Liver (tissue), 9 donors: ENCODE data around the gene ASMTL. TPM values are rescaled to one million over a fixed set of nuclear protein-coding genes. Genes with fewer than 3 reads are reported as not detected.

Source experiments
- DNase-seq: peaks from one replicate; pipeline ENCODE4 v3.0.0-alpha.2; 2017; ENCODE audit warnings: low spot score
- H3K27ac ChIP-seq, 2 donors: one replicate each; pipeline ENCODE4 v1.7.0; 2013; ENCODE audit warnings: inconsistent platforms in 2 of 2, low read length in 2 of 2, control low read depth in 1 of 2, low read depth in 1 of 2, mild to moderate bottlenecking in 1 of 2
- H3K27me3 ChIP-seq, 4 donors: one replicate each; pipeline versions ENCODE4 v1.6.1 to v1.7.0; 2013; ENCODE audit warnings: low read length in 3 of 4, inconsistent platforms in 1 of 4, mild to moderate bottlenecking in 1 of 4, moderate library complexity in 1 of 4; ENCODE audit not compliant: control insufficient read depth in 4 of 4, insufficient read depth in 4 of 4
- H3K36me3 ChIP-seq, 4 donors: one replicate each; pipeline versions ENCODE4 v1.6.1 to v1.7.0; 2013; ENCODE audit warnings: low read length in 3 of 4, mild to moderate bottlenecking in 3 of 4, low read depth in 1 of 4, moderate library complexity in 1 of 4; ENCODE audit not compliant: control insufficient read depth in 4 of 4, insufficient read depth in 3 of 4
- H3K4me1 ChIP-seq, 4 donors: one replicate each; pipeline versions ENCODE4 v1.6.1 to v1.7.0; 2013; ENCODE audit warnings: low read length in 3 of 4, mild to moderate bottlenecking in 3 of 4, moderate library complexity in 1 of 4; ENCODE audit not compliant: control insufficient read depth in 4 of 4, insufficient read depth in 4 of 4
- H3K4me3 ChIP-seq, 3 donors: one replicate each; pipeline versions ENCODE4 v1.6.1 to v1.7.0; 2013; ENCODE audit warnings: low read length in 3 of 3, control low read depth in 1 of 3, low read depth in 1 of 3, mild to moderate bottlenecking in 1 of 3
- H3K9ac ChIP-seq, 2 donors: one replicate each; pipeline ENCODE4 v1.7.0; 2013; ENCODE audit warnings: low read length in 2 of 2, mild to moderate bottlenecking in 2 of 2, moderate library complexity in 2 of 2, control low read depth in 1 of 2, low read depth in 1 of 2
- H3K9me3 ChIP-seq, 4 donors: one replicate each; pipeline versions ENCODE4 v1.6.1 to v1.7.0; 2013; ENCODE audit warnings: low read length in 3 of 4; ENCODE audit not compliant: control insufficient read depth in 4 of 4
- ATF3 ChIP-seq: IDR thresholded peaks from 2 replicates; pipeline ENCODE4 v1.6.1; 2016; ENCODE audit warnings: antibody characterized with exemption
- CTCF ChIP-seq: fragments of 150-350 bp; IDR thresholded peaks from 2 replicates; pipeline ENCODE4 v1.5.1; 2017; ENCODE audit warnings: improper control_type of control experiment, low read depth, low read length; ENCODE audit not compliant: missing input control
- EGR1 ChIP-seq, 2 donors: IDR thresholded peaks; 2 replicates each; pipeline ENCODE4 v1.6.1; 2016 to 2018; ENCODE audit warnings: antibody characterized with exemption in 2 of 2, low read depth in 2 of 2
- FOXA1 ChIP-seq: IDR thresholded peaks from 2 replicates; pipeline ENCODE4 v1.6.1; 2016; ENCODE audit warnings: antibody characterized with exemption
- FOXA2 ChIP-seq: IDR thresholded peaks from 2 replicates; pipeline ENCODE4 v1.6.1; 2016; ENCODE audit warnings: antibody characterized with exemption
- GABPA ChIP-seq, 2 donors: IDR thresholded peaks in 1 of 2; conservative IDR thresholded peaks in 1 of 2; 2 replicates each; pipeline ENCODE4 v1.6.1; 2016; ENCODE audit warnings: antibody characterized with exemption in 2 of 2, mild to moderate bottlenecking in 1 of 2, moderate library complexity in 1 of 2
- HNF4A ChIP-seq, 2 donors: conservative IDR thresholded peaks; 2 replicates each; pipeline ENCODE4 v1.6.1; 2016; ENCODE audit warnings: antibody characterized with exemption in 2 of 2, mild to moderate bottlenecking in 2 of 2
- HNF4G ChIP-seq: IDR thresholded peaks from 2 replicates; pipeline ENCODE4 v1.6.1; 2016; ENCODE audit warnings: antibody characterized with exemption
- JUND ChIP-seq, 2 donors: IDR thresholded peaks; 2 replicates each; pipeline ENCODE4 v1.6.1; 2016; ENCODE audit warnings: antibody characterized with exemption in 2 of 2
- NR2F2 ChIP-seq: IDR thresholded peaks from 2 replicates; pipeline ENCODE4 v1.6.1; 2016; ENCODE audit warnings: antibody characterized with exemption
- RAD21 ChIP-seq, 2 donors: IDR thresholded peaks; 2 replicates each; pipeline ENCODE4 v1.6.1; 2016; ENCODE audit warnings: antibody characterized with exemption in 2 of 2, mild to moderate bottlenecking in 2 of 2
- RXRA ChIP-seq, 2 donors: IDR thresholded peaks; 2 replicates each; pipeline ENCODE4 v1.6.1; 2017 to 2018; ENCODE audit warnings: antibody characterized with exemption in 2 of 2, mild to moderate bottlenecking in 1 of 2
- SP1 ChIP-seq: IDR thresholded peaks from 2 replicates; pipeline ENCODE4 v1.6.1; 2018; ENCODE audit warnings: antibody characterized with exemption, mild to moderate bottlenecking
- TAF1 ChIP-seq: conservative IDR thresholded peaks from 2 replicates; pipeline ENCODE4 v1.6.1; 2016; ENCODE audit warnings: antibody characterized with exemption, mild to moderate bottlenecking
- YY1 ChIP-seq: IDR thresholded peaks from 2 replicates; pipeline ENCODE4 v1.6.1; 2016; ENCODE audit warnings: antibody characterized with exemption, mild to moderate bottlenecking
- WGBS: extraction: QIAGEN DNeasy Blood & Tissue Kit; methylation state at CpG from one replicate; pipeline ENCODE4 v1.1.7; 2013; 5-methylcytosine and 5-hydroxymethylcytosine counted together
- polyA plus RNA-seq, 2 donors: library from polyadenylated mRNA; stranded (reverse) in 1 of 2; unstranded in 1 of 2; fragments of 200-250 nt in 1 of 2; fragments of >200 nt in 1 of 2; fragmentation: Nextera tagmentation in 1 of 2; extraction: Ambion mirVana in 1 of 2; gene quantifications; one replicate each; pipeline versions ENCODE4 v1.2.1 to v1.2.3, GENCODE V29; 2013 to 2015
- total RNA-seq, 2 donors: library from RNA; depleted of rRNA; stranded (reverse); fragments of >200 nt; gene quantifications; one replicate each; pipeline ENCODE4 v1.2.3, GENCODE V29; 2014
- TF ChIP-seq, protein P1 (sequence below): IDR thresholded peaks from 2 replicates; pipeline ENCODE4 v1.6.1; 2016; ENCODE audit warnings: antibody characterized with exemption
- TF ChIP-seq, protein P2 (sequence below): IDR thresholded peaks from 2 replicates; pipeline ENCODE4 v1.6.1; 2016; ENCODE audit warnings: antibody characterized with exemption
- TF ChIP-seq, protein P3 (sequence below): IDR thresholded peaks from 2 replicates; pipeline ENCODE4 v1.6.1; 2016; ENCODE audit warnings: antibody characterized with exemption, mild to moderate bottlenecking
- donor health status: healthy.
- donor health status: healthy.
- donor health status: healthy.
- donor health status: healthy.
- donor health status: healthy.

Gene ASMTL
- total and polyA plus RNA-seq, 4 donors: 10.3 to 18.9 (median 11.6) TPM

- Histone ChIP-seq H3K27me3 (no peaks in the 10 kb centered on the region), H3K4me1 (no peaks in the 10 kb centered on the region), H3K9ac (no peak overlapping the region), H3K27ac (no peak overlapping the region), H3K36me3 (peaks cover 6 to 14% (median 12%) of the 10 kb centered on the region in 4 donors), H3K9me3 (no peaks in the 10 kb centered on the region), H3K4me3 (no peak overlapping the region)
- TF ChIP-seq, protein P1, sequence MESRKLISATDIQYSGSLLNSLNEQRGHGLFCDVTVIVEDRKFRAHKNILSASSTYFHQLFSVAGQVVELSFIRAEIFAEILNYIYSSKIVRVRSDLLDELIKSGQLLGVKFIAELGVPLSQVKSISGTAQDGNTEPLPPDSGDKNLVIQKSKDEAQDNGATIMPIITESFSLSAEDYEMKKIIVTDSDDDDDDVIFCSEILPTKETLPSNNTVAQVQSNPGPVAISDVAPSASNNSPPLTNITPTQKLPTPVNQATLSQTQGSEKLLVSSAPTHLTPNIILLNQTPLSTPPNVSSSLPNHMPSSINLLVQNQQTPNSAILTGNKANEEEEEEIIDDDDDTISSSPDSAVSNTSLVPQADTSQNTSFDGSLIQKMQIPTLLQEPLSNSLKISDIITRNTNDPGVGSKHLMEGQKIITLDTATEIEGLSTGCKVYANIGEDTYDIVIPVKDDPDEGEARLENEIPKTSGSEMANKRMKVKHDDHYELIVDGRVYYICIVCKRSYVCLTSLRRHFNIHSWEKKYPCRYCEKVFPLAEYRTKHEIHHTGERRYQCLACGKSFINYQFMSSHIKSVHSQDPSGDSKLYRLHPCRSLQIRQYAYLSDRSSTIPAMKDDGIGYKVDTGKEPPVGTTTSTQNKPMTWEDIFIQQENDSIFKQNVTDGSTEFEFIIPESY: no peak
- no peak for TF ChIP-seq EGR1 (IDR thresholded peaks at IDR 0.05; ENCODE audit: low read depth in 2 of 2)
- TF ChIP-seq, protein P2, sequence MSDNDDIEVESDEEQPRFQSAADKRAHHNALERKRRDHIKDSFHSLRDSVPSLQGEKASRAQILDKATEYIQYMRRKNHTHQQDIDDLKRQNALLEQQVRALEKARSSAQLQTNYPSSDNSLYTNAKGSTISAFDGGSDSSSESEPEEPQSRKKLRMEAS: no peak
- TF ChIP-seq RAD21 (IDR thresholded peaks at IDR 0.05): no peak
- 68% methylated on average over 20 of the region's 20 CpGs for WGBS
- DNase-seq: no peak
These were observed 72.0 kb downstream of the ASMTL start for GRCh38 chrX:1380672-1381233.

- TF ChIP-seq RXRA (IDR thresholded peaks at IDR 0.05) (no peak), NR2F2 (no peak), TAF1 (no peak), FOXA2 (no peak), EGR1 (IDR thresholded peaks at IDR 0.05; ENCODE audit: low read depth in 2 of 2) (no peak), HNF4A (conservative IDR thresholded peaks at IDR 0.05) (no peak), GABPA (IDR thresholded peaks at IDR 0.05 in 1 of 2, conservative IDR thresholded peaks at IDR 0.05 in 1 of 2) (no peak), ATF3 (no peak), CTCF (no peak), JUND (IDR thresholded peaks at IDR 0.05) (no peak), YY1 (no peak), HNF4G (no peak), SP1 (no peak), FOXA1 (no peak)
- TF ChIP-seq, protein P3, sequence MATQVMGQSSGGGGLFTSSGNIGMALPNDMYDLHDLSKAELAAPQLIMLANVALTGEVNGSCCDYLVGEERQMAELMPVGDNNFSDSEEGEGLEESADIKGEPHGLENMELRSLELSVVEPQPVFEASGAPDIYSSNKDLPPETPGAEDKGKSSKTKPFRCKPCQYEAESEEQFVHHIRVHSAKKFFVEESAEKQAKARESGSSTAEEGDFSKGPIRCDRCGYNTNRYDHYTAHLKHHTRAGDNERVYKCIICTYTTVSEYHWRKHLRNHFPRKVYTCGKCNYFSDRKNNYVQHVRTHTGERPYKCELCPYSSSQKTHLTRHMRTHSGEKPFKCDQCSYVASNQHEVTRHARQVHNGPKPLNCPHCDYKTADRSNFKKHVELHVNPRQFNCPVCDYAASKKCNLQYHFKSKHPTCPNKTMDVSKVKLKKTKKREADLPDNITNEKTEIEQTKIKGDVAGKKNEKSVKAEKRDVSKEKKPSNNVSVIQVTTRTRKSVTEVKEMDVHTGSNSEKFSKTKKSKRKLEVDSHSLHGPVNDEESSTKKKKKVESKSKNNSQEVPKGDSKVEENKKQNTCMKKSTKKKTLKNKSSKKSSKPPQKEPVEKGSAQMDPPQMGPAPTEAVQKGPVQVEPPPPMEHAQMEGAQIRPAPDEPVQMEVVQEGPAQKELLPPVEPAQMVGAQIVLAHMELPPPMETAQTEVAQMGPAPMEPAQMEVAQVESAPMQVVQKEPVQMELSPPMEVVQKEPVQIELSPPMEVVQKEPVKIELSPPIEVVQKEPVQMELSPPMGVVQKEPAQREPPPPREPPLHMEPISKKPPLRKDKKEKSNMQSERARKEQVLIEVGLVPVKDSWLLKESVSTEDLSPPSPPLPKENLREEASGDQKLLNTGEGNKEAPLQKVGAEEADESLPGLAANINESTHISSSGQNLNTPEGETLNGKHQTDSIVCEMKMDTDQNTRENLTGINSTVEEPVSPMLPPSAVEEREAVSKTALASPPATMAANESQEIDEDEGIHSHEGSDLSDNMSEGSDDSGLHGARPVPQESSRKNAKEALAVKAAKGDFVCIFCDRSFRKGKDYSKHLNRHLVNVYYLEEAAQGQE: no peak
- TF ChIP-seq, protein P1: no peak
- TF ChIP-seq, protein P2: no peak
- Histone ChIP-seq H3K9me3 (no peaks in the 10 kb centered on the region), H3K27ac (no peak overlapping the region), H3K27me3 (no peaks in the 10 kb centered on the region), H3K9ac (no peak overlapping the region), H3K4me3 (no peak overlapping the region), H3K36me3 (peaks cover 0 to 1% (median 0%) of the 10 kb centered on the region in 4 donors), H3K4me1 (no peaks in the 10 kb centered on the region)
- WGBS: 92% methylated on average over 24 of the region's 24 CpGs
- no peak for DNase-seq
These were observed 74.4 kb downstream of the ASMTL start for GRCh38 chrX:1378306-1378759.
